H1 (cell line): Measurements from ENCODE around the gene PRDM1. TPM values are rescaled to one million over a fixed set of nuclear protein-coding genes. Genes with fewer than 3 reads are reported as not detected.

ENCODE experiments used
- CBX8 ChIP-seq: fragments of 300-800, 300-1000 bp; sonication (generic); IDR thresholded peaks from 2 replicates; pipeline ENCODE4 v1.7.1; 2016; ENCODE audit warnings: low read depth, low read length, borderline replicate concordance
- HDAC6 ChIP-seq: IDR thresholded peaks from one replicate; pipeline ENCODE4 v1.7.1; 2012; ENCODE audit warnings: low read depth, mild to moderate bottlenecking, inconsistent platforms, low read length, moderate library complexity
- RFX5 ChIP-seq: IDR thresholded peaks from 2 replicates; pipeline ENCODE4 v1.6.1; 2011; ENCODE audit warnings: low read depth, low read length, improper control_type of control experiment, borderline replicate concordance
- USF2 ChIP-seq: IDR thresholded peaks from 2 replicates; pipeline ENCODE4 v1.6.1; 2011; ENCODE audit warnings: low read length, improper control_type of control experiment
- polyA plus RNA-seq, 7 experiments: library from polyadenylated mRNA; depleted of rRNA in 3 of 7; stranded (reverse) in 5 of 7; unstranded in 2 of 7; fragments of >200 nt in 5 of 7; fragments of 200-250 nt in 2 of 7; gene quantifications; 1 replicate in 5 of 7; 2 replicates in 1 of 7; 4 replicates in 1 of 7; pipeline versions ENCODE4 v1.2.1 to v1.2.3, GENCODE V29; 2011 to 2013; ENCODE audit warnings: missing spikeins in 2 of 7, mixed read lengths in 2 of 7
- total RNA-seq: library from RNA; stranded (reverse); fragmentation: NEBNext Ultra II Directional; extraction: Animal tissue kit (Norgen Biotek cat#: 25700); gene quantifications from 2 replicates; pipeline ENCODE4 v1.2.1, GENCODE V29; 2021

The PRDM1 gene
- total and polyA plus RNA-seq, 2 of the 8 experiments (the other 6 are each of a cell fraction or from before 2014, with no cell fraction given) = 0.21 to 0.74 TPM

- TF ChIP-seq USF2 = no peak
- no peak for TF ChIP-seq HDAC6
- TF ChIP-seq RFX5 = no peak
- no peak for TF ChIP-seq CBX8
Measured at GRCh38 chr6:106044151-106044550, 42.0 kb upstream of the PRDM1 start (continued).
